NCI-H69 (cell line): ENCODE data around the gene SPATC1L.

ENCODE experiments used
- DNase-seq: peaks from one replicate; lab custom pipeline; 2025; lab: John Stamatoyannopoulos, UW

The SPATC1L gene

GRCh38 chr21:46215436-46216131 is 31.3 kb upstream of the SPATC1L start:
- no peak for DNase-seq

- DNase-seq: no peak
These were observed 30.4 kb upstream of the SPATC1L start for GRCh38 chr21:46214478-46215340.

- no peak for DNase-seq
These were observed 29.5 kb upstream of the SPATC1L start for GRCh38 chr21:46213620-46214286.

- DNase-seq: no peak
These were observed 28.6 kb upstream of the SPATC1L start for GRCh38 chr21:46212721-46213484.

- DNase-seq: no peak
These were observed 27.8 kb upstream of the SPATC1L start for GRCh38 chr21:46211786-46212720.

GRCh38 chr21:46211376-46211775 is 27.1 kb upstream of the SPATC1L start:
- DNase-seq: no peak

GRCh38 chr21:46210378-46211136 is 26.3 kb upstream of the SPATC1L start:
- DNase-seq: no peak

GRCh38 chr21:46208761-46209721 is 24.8 kb upstream of the SPATC1L start:
- no peak for DNase-seq

GRCh38 chr21:46207920-46208591 is 23.8 kb upstream of the SPATC1L start:
- DNase-seq: no peak

GRCh38 chr21:46207006-46207919 is 23.0 kb upstream of the SPATC1L start:
- no peak for DNase-seq

- DNase-seq: no peak
These were observed 22.1 kb upstream of the SPATC1L start for GRCh38 chr21:46206163-46207005.

- DNase-seq: peak; percentile 1
These were observed 21.5 kb upstream of the SPATC1L start for GRCh38 chr21:46205766-46206162.

GRCh38 chr21:46205166-46205565 is 20.9 kb upstream of the SPATC1L start:
- DNase-seq: no peak

- no peak for DNase-seq
These were observed 18.9 kb upstream of the SPATC1L start for GRCh38 chr21:46203203-46203600.

- no peak for DNase-seq
These were observed 18.4 kb upstream of the SPATC1L start for GRCh38 chr21:46202592-46203202.
